ENCODE results near the gene PSMB7. TPM values are rescaled to one million over a fixed set of nuclear protein-coding genes. Genes with fewer than 3 reads are reported as not detected.
A peak's percentile ranks its signal among the peaks of the same experiment; 100 is the strongest.

PSMB7 gene
- total and polyA plus RNA-seq, 2 of the 8 experiments (the other 6 are each of a cell fraction or from before 2014, with no cell fraction given) = 222 to 357 TPM

DNA sequence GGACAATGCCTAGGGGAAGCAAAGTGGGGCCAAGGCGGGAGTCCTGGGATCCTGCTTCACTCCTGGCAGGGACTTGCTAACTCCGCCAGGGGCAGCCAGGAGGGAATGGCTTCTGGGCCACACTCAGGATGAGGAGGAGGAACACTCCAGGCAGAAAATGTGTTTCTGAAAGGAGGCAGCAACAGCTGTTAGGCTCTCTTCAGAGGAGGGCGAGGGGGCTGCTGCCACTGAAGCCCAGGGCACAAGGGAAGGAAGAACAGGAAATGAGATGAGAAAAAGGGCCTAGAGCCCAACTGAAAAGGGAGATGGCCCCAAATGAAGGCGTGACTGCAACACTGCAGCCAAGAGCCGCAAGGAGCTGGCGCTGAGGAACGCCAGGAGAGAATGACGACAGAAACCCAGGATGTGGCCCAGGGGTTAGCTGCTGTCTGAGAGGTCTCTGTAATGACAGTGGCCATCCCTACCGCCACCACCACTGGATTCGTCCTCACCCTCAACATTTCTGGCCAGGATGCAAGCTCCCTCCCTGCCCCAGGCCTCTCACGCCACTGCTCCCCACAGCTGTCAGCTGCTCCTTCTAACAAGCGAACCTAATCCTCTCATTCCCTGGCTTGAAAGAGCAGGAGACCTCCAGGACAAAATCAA lies 15.8 kb downstream of the PSMB7 start (continued):
- TF ChIP-seq, protein P1, sequence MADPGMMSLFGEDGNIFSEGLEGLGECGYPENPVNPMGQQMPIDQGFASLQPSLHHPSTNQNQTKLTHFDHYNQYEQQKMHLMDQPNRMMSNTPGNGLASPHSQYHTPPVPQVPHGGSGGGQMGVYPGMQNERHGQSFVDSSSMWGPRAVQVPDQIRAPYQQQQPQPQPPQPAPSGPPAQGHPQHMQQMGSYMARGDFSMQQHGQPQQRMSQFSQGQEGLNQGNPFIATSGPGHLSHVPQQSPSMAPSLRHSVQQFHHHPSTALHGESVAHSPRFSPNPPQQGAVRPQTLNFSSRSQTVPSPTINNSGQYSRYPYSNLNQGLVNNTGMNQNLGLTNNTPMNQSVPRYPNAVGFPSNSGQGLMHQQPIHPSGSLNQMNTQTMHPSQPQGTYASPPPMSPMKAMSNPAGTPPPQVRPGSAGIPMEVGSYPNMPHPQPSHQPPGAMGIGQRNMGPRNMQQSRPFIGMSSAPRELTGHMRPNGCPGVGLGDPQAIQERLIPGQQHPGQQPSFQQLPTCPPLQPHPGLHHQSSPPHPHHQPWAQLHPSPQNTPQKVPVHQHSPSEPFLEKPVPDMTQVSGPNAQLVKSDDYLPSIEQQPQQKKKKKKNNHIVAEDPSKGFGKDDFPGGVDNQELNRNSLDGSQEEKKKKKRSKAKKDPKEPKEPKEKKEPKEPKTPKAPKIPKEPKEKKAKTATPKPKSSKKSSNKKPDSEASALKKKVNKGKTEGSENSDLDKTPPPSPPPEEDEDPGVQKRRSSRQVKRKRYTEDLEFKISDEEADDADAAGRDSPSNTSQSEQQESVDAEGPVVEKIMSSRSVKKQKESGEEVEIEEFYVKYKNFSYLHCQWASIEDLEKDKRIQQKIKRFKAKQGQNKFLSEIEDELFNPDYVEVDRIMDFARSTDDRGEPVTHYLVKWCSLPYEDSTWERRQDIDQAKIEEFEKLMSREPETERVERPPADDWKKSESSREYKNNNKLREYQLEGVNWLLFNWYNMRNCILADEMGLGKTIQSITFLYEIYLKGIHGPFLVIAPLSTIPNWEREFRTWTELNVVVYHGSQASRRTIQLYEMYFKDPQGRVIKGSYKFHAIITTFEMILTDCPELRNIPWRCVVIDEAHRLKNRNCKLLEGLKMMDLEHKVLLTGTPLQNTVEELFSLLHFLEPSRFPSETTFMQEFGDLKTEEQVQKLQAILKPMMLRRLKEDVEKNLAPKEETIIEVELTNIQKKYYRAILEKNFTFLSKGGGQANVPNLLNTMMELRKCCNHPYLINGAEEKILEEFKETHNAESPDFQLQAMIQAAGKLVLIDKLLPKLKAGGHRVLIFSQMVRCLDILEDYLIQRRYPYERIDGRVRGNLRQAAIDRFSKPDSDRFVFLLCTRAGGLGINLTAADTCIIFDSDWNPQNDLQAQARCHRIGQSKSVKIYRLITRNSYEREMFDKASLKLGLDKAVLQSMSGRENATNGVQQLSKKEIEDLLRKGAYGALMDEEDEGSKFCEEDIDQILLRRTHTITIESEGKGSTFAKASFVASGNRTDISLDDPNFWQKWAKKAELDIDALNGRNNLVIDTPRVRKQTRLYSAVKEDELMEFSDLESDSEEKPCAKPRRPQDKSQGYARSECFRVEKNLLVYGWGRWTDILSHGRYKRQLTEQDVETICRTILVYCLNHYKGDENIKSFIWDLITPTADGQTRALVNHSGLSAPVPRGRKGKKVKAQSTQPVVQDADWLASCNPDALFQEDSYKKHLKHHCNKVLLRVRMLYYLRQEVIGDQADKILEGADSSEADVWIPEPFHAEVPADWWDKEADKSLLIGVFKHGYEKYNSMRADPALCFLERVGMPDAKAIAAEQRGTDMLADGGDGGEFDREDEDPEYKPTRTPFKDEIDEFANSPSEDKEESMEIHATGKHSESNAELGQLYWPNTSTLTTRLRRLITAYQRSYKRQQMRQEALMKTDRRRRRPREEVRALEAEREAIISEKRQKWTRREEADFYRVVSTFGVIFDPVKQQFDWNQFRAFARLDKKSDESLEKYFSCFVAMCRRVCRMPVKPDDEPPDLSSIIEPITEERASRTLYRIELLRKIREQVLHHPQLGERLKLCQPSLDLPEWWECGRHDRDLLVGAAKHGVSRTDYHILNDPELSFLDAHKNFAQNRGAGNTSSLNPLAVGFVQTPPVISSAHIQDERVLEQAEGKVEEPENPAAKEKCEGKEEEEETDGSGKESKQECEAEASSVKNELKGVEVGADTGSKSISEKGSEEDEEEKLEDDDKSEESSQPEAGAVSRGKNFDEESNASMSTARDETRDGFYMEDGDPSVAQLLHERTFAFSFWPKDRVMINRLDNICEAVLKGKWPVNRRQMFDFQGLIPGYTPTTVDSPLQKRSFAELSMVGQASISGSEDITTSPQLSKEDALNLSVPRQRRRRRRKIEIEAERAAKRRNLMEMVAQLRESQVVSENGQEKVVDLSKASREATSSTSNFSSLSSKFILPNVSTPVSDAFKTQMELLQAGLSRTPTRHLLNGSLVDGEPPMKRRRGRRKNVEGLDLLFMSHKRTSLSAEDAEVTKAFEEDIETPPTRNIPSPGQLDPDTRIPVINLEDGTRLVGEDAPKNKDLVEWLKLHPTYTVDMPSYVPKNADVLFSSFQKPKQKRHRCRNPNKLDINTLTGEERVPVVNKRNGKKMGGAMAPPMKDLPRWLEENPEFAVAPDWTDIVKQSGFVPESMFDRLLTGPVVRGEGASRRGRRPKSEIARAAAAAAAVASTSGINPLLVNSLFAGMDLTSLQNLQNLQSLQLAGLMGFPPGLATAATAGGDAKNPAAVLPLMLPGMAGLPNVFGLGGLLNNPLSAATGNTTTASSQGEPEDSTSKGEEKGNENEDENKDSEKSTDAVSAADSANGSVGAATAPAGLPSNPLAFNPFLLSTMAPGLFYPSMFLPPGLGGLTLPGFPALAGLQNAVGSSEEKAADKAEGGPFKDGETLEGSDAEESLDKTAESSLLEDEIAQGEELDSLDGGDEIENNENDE (IDR thresholded peaks at IDR 0.05; ENCODE audit: insufficient replicate concordance, low read length) = no peak
- TF ChIP-seq RFX5 (IDR thresholded peaks at IDR 0.05; ENCODE audit: borderline replicate concordance, low read depth, low read length) (no peak), SAP30 (IDR thresholded peaks at IDR 0.05; ENCODE audit: insufficient read depth, insufficient replicate concordance, low read length) (no peak), RAD21 (IDR thresholded peaks at IDR 0.05 in 1 of 2, conservative IDR thresholded peaks at IDR 0.05 in 1 of 2; ENCODE audit: low read depth in 2 of 2, low read length in 2 of 2) (no peak)
- TF ChIP-seq, protein P2, sequence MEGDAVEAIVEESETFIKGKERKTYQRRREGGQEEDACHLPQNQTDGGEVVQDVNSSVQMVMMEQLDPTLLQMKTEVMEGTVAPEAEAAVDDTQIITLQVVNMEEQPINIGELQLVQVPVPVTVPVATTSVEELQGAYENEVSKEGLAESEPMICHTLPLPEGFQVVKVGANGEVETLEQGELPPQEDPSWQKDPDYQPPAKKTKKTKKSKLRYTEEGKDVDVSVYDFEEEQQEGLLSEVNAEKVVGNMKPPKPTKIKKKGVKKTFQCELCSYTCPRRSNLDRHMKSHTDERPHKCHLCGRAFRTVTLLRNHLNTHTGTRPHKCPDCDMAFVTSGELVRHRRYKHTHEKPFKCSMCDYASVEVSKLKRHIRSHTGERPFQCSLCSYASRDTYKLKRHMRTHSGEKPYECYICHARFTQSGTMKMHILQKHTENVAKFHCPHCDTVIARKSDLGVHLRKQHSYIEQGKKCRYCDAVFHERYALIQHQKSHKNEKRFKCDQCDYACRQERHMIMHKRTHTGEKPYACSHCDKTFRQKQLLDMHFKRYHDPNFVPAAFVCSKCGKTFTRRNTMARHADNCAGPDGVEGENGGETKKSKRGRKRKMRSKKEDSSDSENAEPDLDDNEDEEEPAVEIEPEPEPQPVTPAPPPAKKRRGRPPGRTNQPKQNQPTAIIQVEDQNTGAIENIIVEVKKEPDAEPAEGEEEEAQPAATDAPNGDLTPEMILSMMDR (IDR thresholded peaks at IDR 0.05; ENCODE audit: control extremely low read depth in 1 of 3, insufficient read depth in 1 of 3, low read depth in 1 of 3, low read length in 3 of 3) = peak in 2 of 3 experiments; percentile 12 to 21; a peak in 2 of 4 replicates

Data from H1 (cell line).